Measurements from ENCODE around the gene IL17REL. TPM values are rescaled to one million over a fixed set of nuclear protein-coding genes. Genes with fewer than 3 reads are reported as not detected.

IL17REL gene
- total RNA-seq, 4 donors from 2014 or later: not detected

DNA sequence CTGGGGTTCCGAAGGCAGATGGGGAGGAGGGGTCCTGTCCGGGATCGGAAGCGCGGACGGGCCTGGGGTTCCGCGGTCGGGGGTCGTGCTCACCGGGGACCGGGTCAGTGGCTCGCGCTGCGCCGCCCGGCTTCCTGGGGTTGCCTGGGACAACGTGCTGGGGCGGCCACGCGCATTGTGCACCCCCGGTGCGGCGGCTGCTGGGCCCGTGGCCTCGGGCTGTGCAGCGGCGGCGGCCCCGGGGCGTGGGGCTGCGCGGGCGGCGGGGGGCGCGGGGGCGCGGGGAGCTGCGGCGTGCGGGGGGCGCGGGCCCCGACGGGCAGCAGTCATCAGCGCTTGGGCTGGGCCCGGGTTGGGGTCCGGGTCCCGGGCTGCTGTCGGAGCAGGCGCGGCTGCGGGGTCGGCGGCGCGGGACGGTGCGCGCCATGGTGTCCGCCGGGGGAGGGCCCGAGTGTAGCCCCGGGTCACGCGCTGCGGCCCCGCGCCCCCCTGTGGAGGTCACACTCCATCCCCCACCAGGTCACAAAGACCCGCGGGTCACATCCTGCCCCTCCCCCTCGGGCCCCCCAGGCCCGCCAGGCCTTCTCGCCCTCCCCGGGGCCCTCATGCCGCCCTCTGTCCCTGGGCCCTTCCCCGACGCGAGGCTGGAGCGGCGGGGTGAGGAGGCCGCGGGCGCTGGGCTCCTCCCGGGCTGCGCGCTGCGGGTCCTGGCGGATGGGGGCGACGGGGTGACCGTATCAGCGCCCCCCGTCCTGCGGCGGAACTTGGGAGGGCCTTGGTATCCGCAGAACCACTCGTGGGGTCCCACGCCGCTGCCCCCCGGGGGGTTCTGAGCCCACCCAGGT is 45.7 kb upstream of the IL17REL start, which contains the start of gene TTLL8:
Gene TTLL8, minus strand, starts transcription at position 238 of the 845 bp plus-strand sequence.
- DNase-seq (ENCODE audit: low spot score): no peak
- no peak for ATAC-seq (ENCODE audit: low FRiP score)
- TF ChIP-seq, protein P1, sequence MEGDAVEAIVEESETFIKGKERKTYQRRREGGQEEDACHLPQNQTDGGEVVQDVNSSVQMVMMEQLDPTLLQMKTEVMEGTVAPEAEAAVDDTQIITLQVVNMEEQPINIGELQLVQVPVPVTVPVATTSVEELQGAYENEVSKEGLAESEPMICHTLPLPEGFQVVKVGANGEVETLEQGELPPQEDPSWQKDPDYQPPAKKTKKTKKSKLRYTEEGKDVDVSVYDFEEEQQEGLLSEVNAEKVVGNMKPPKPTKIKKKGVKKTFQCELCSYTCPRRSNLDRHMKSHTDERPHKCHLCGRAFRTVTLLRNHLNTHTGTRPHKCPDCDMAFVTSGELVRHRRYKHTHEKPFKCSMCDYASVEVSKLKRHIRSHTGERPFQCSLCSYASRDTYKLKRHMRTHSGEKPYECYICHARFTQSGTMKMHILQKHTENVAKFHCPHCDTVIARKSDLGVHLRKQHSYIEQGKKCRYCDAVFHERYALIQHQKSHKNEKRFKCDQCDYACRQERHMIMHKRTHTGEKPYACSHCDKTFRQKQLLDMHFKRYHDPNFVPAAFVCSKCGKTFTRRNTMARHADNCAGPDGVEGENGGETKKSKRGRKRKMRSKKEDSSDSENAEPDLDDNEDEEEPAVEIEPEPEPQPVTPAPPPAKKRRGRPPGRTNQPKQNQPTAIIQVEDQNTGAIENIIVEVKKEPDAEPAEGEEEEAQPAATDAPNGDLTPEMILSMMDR (IDR thresholded peaks at IDR 0.05): no peak

DNA sequence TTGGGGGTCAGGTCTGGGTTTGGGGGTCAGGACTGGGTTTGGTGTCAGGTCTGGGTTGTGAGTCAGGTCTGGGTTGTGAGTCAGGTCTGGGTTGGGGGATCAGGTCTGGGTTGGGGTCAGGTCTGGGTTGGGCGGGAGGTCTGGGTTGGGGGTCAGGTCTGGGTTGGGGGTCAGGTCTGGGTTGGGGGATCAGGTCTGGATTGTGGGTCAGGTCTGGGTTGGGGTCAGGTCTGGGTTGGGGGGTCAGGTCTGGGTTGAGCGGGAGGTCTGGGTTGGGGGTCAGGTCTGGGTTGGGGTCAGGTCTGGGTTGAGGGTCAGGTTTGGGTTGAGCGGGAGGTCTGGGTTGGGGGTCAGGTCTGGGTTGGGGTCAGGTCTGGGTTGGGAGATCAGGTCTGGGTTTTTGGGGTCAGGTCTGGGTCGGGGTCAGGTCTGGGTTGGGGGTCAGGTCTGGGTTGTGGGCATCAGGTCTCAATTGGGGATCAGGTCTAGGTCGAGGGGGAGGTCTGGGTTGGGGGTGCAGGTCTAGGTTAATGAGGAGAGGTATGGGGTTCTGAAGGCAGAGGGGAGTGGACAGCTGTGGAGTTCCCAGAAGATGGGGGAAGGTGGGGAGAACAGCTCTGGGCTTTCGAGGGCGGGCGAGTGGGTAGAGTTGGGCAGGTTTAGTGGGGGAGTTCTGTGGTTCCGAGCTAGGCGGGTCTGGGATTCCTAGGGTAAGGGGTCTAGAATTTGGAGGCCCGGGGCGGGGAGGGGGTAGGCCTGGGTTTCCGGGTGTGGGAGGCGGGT is 44.9 kb upstream of the IL17REL start:
- no peak for DNase-seq (ENCODE audit: low spot score)
- no peak for ATAC-seq (ENCODE audit: low FRiP score)
- TF ChIP-seq, protein P1 (IDR thresholded peaks at IDR 0.05): no peak

DNA sequence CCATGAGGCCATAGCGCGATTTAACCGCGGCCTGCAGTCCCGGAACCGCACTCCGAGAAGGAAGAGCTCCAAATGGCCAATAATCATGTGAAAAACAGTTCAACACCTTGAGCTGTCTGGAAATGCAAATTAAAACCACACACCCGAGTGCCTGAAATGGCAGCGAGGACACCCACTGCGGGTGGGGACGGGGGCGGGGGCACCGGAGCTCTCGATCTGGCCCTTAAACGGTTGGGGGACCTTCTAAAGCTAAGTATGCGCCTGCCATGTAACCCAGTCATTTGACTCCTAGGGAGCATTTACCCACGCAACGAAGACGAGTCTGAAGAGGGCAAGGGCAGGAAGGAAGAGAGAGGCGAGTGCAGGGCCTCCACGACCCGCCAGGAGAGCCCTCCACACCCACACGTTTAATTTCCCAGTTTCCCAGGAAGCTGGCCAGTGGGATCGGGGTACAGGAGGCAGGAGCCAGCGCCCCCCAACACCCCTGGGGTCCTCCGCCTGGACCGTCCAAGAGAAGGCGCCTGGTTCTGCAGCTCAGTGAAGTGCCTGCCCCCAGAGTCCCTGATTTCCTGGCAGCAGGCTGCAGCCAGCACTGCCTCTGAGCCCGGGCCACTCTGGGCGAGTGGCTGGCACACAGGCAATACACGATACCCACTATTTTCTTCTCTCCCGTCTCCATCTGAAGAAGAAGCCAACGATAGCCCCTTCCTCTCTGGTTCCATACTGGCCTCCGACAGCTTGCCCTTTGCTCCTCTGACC is 43.8 kb upstream of the IL17REL start:
- TF ChIP-seq, protein P1 (IDR thresholded peaks at IDR 0.05): no peak
- no peak for DNase-seq (ENCODE audit: low spot score)
- ATAC-seq (ENCODE audit: low FRiP score): no peak

DNA sequence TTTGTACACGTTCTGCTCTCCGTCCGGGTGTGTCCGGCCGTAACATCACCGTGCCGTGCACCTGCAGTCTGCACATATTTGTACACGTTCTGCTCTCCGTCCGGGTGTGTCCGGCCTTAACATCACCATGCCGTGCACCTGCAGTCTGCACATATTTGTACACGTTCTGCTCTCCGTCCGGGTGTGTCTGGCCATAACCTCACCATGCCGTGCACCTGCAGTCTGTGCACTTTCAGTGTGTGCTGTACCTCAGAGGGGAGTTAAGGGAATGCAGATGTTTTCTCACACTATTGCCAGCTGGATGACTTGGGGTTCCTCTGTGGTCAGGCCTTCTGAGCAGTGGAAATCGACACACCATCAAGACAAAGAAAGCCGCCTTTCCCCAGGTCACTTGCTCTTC is 41.3 kb upstream of the IL17REL start:
- TF ChIP-seq, protein P1 (IDR thresholded peaks at IDR 0.05): no peak
- no peak for ATAC-seq (ENCODE audit: low FRiP score)
- DNase-seq (ENCODE audit: low spot score): no peak

- no peak for ATAC-seq (ENCODE audit: low FRiP score)
- no peak for DNase-seq (ENCODE audit: low spot score)
- TF ChIP-seq, protein P1 (IDR thresholded peaks at IDR 0.05): no peak
Measured at GRCh38 chr22:50051930-50052329, 39.4 kb upstream of the IL17REL start.

GRCh38 chr22:50049299-50050195 is 37.0 kb upstream of the IL17REL start:
- DNase-seq (ENCODE audit: low spot score) (no peak), ATAC-seq (ENCODE audit: low FRiP score) (no peak)
- TF ChIP-seq, protein P1 (IDR thresholded peaks at IDR 0.05): no peak

Measured in omental fat pad (tissue), 4 donors.